Muscle of leg (tissue), 11 donors: ENCODE measurements around the gene NDUFA13. TPM values are rescaled to one million over a fixed set of nuclear protein-coding genes. Genes with fewer than 3 reads are reported as not detected.

Source experiments
- DNase-seq: peaks from one replicate; pipeline ENCODE4 v3.0.0; 2013
- H3K27ac ChIP-seq: one replicate; pipeline ENCODE4 v1.5.1; 2013; ENCODE audit warnings: mild to moderate bottlenecking, low read length, control low read depth
- H3K27me3 ChIP-seq: one replicate; pipeline ENCODE4 v1.6.1; 2013; ENCODE audit warnings: low read length; ENCODE audit not compliant: control insufficient read depth, insufficient read depth
- H3K36me3 ChIP-seq: one replicate; pipeline ENCODE4 v1.6.1; 2013; ENCODE audit warnings: low read length; ENCODE audit not compliant: control insufficient read depth, insufficient read depth
- H3K4me1 ChIP-seq: one replicate; pipeline ENCODE4 v1.6.1; 2013; ENCODE audit warnings: low read length; ENCODE audit not compliant: control insufficient read depth, insufficient read depth
- H3K4me3 ChIP-seq: one replicate; pipeline ENCODE4 v1.5.1; 2013; ENCODE audit warnings: low read length, control low read depth
- H3K9me3 ChIP-seq: replicated peaks from 2 replicates; pipeline ENCODE4 v1.6.1; 2013; ENCODE audit warnings: low read depth, low read length; ENCODE audit not compliant: control insufficient read depth
- WGBS: methylation state at CpG from one replicate; pipeline ENCODE4 v1.1.5; 2013; ENCODE audit warnings: missing lambda C conversion rate; ENCODE audit not compliant: insufficient coverage; 5-methylcytosine and 5-hydroxymethylcytosine counted together
- polyA plus RNA-seq, 8 donors: library from polyadenylated mRNA; unstranded; fragments of 120-200 nt; gene quantifications; one replicate each; pipeline versions ENCODE4 v1.2.1 to v1.2.3, GENCODE V29; 2013; ENCODE audit warnings: inconsistent platforms in 1 of 8, low replicate concordance in 1 of 8; ENCODE audit not compliant: insufficient read length in 8 of 8, insufficient read depth in 1 of 8
- total RNA-seq: library from RNA; stranded (reverse); fragments of 120-200 nt; gene quantifications from one replicate; pipeline ENCODE4 v1.2.4, GENCODE V29; 2013

The NDUFA13 gene
- total and polyA plus RNA-seq, 9 donors, result 192 to 242 (median 227) TPM

- peaks cover 24% of the 10 kb centered on the region for H3K27me3 ChIP-seq
- WGBS, result 38% methylated on average over 11 of the region's 19 CpGs
- peaks cover 14% of the 10 kb centered on the region for H3K4me1 ChIP-seq
- DNase-seq, result no peak
- H3K4me3 ChIP-seq, result no peak overlapping the region
- peaks cover 5% of the 10 kb centered on the region for H3K9me3 ChIP-seq
- no peak overlapping the region for H3K27ac ChIP-seq
- H3K36me3 ChIP-seq, result no peaks in the 10 kb centered on the region
Observed at GRCh38 chr19:19546751-19547162, 30.7 kb downstream of the NDUFA13 start.

- no peak for DNase-seq
- Histone ChIP-seq H3K27me3 (peaks cover 13% of the 10 kb centered on the region), H3K27ac (peak overlapping the region; percentile 29), H3K36me3 (no peaks in the 10 kb centered on the region), H3K4me3 (no peak overlapping the region), H3K9me3 (peaks cover 5% of the 10 kb centered on the region), H3K4me1 (peaks cover 16% of the 10 kb centered on the region)
- 66% methylated on average over 4 of the region's 15 CpGs for WGBS
Observed at GRCh38 chr19:19547674-19548336, 31.8 kb downstream of the NDUFA13 start.

- peak; percentile 76 for DNase-seq
- H3K27me3 ChIP-seq, result peaks cover 13% of the 10 kb centered on the region
- peak overlapping the region; percentile 67 for H3K27ac ChIP-seq
Observed at GRCh38 chr19:19548915-19549759, 33.1 kb downstream of the NDUFA13 start.

GRCh38 chr19:19549804-19550464 is 33.9 kb downstream of the NDUFA13 start:
- Histone ChIP-seq H3K27ac (peak overlapping the region; percentile 67), H3K4me3 (no peak overlapping the region), H3K4me1 (peaks cover 16% of the 10 kb centered on the region), H3K9me3 (peaks cover 5% of the 10 kb centered on the region), H3K36me3 (no peaks in the 10 kb centered on the region), H3K27me3 (peaks cover 13% of the 10 kb centered on the region)
- no peak for DNase-seq
- WGBS, result 60% methylated on average over 19 of the region's 23 CpGs

More at GRCh38 chr19:19548915-19549759, 33.1 kb downstream of the NDUFA13 start:
- Histone ChIP-seq H3K9me3 (peaks cover 5% of the 10 kb centered on the region), H3K36me3 (no peaks in the 10 kb centered on the region), H3K4me3 (no peak overlapping the region), H3K4me1 (peaks cover 16% of the 10 kb centered on the region)
- WGBS, result 37% methylated on average over 12 of the region's 13 CpGs

- peak; percentile 75 for DNase-seq
- Histone ChIP-seq H3K36me3 (no peaks in the 10 kb centered on the region), H3K4me3 (no peak overlapping the region), H3K27me3 (peaks cover 13% of the 10 kb centered on the region), H3K4me1 (peaks cover 16% of the 10 kb centered on the region), H3K9me3 (peaks cover 5% of the 10 kb centered on the region), H3K27ac (peak overlapping the region; percentile 67)
- WGBS, result 13% methylated on average over 5 of the region's 8 CpGs
Observed at GRCh38 chr19:19550485-19550929, 34.5 kb downstream of the NDUFA13 start.

- no peak overlapping the region for H3K4me3 ChIP-seq
- H3K36me3 ChIP-seq, result no peaks in the 10 kb centered on the region
- H3K4me1 ChIP-seq, result peaks cover 16% of the 10 kb centered on the region
- DNase-seq, result peak; percentile 69
- 46% methylated on average over 4 of the region's 10 CpGs for WGBS
- peak overlapping the region; percentile 67 for H3K27ac ChIP-seq
- H3K9me3 ChIP-seq, result peaks cover 5% of the 10 kb centered on the region
- peaks cover 13% of the 10 kb centered on the region for H3K27me3 ChIP-seq
Observed at GRCh38 chr19:19550972-19551852, 35.2 kb downstream of the NDUFA13 start.

- Histone ChIP-seq H3K4me3 (no peak overlapping the region), H3K36me3 (no peaks in the 10 kb centered on the region), H3K27ac (peak overlapping the region; percentile 51), H3K9me3 (peaks cover 5% of the 10 kb centered on the region), H3K4me1 (peaks cover 16% of the 10 kb centered on the region), H3K27me3 (peaks cover 13% of the 10 kb centered on the region)
- WGBS, result 27% methylated on average over 14 of the region's 14 CpGs
- peak; percentile 73 for DNase-seq
Observed at GRCh38 chr19:19551853-19552192, 35.8 kb downstream of the NDUFA13 start.

GRCh38 chr19:19552798-19553197 is 36.8 kb downstream of the NDUFA13 start:
- Histone ChIP-seq H3K4me3 (no peak overlapping the region), H3K9me3 (peaks cover 5% of the 10 kb centered on the region), H3K27me3 (peaks cover 13% of the 10 kb centered on the region), H3K4me1 (peaks cover 16% of the 10 kb centered on the region), H3K27ac (no peak overlapping the region), H3K36me3 (no peaks in the 10 kb centered on the region)
- WGBS, result 32% methylated on average over 6 of the region's 6 CpGs
- DNase-seq, result peak; percentile 55

GRCh38 chr19:19553670-19554069 is 37.6 kb downstream of the NDUFA13 start:
- DNase-seq, result no peak
- Histone ChIP-seq H3K36me3 (no peaks in the 10 kb centered on the region), H3K27me3 (peaks cover 9% of the 10 kb centered on the region), H3K27ac (no peak overlapping the region), H3K4me3 (no peak overlapping the region), H3K9me3 (peaks cover 5% of the 10 kb centered on the region), H3K4me1 (peaks cover 16% of the 10 kb centered on the region)
- WGBS, result 93% methylated on average over 3 of the region's 10 CpGs
